Measurements from ENCODE around the gene GNAT1. TPM values are rescaled to one million over a fixed set of nuclear protein-coding genes. Genes with fewer than 3 reads are reported as not detected.

The GNAT1 gene
- total and polyA plus RNA-seq, 2 of the 13 experiments (the other 11 are each of a cell fraction or from before 2014, with no cell fraction given): 0.15 TPM; not detected in 1

GRCh38 chr3:50165910-50166538 is 25.4 kb upstream of the GNAT1 start:
- BruUV-seq (replicated peaks): no TSS peak
- Histone ChIP-seq H3K9me3 (ENCODE audit: low read length) (no peaks in the 10 kb centered on the region), H3K4me3 (replicated peaks in 1 of 3; ENCODE audit: insufficient read depth in 1 of 3, low read depth in 2 of 3, low read length in 3 of 3) (peak overlapping the region in 1 of 3 experiments; percentile 60; a peak in 1 of 6 replicates), H4K20me1 (ENCODE audit: insufficient read depth, low read length) (no peaks in the 10 kb centered on the region), H3K27ac (ENCODE audit: extremely low read length, insufficient read depth, low read length) (peak overlapping the region; percentile 68), H3K27me3 (ENCODE audit: control insufficient read depth in 1 of 2, insufficient read depth in 2 of 2, low read length in 2 of 2) (no peaks in the 10 kb centered on the region), H2AFZ (ENCODE audit: low read length) (no peak overlapping the region), H3K4me2 (ENCODE audit: low read depth, low read length) (peak overlapping the region; percentile 68), H3K79me2 (ENCODE audit: insufficient read depth, low read length) (peaks cover 5% of the 10 kb centered on the region), H3K4me1 (ENCODE audit: insufficient read depth, low read length) (peaks cover 93% of the 10 kb centered on the region), H3K9ac (ENCODE audit: insufficient read depth, low read depth, low read length) (peak overlapping the region; percentile 30; the same call in 1 of the 2 replicates), H3K36me3 (replicated peaks in 1 of 2; ENCODE audit: control insufficient read depth in 1 of 2, insufficient read depth in 2 of 2, low read length in 2 of 2) (0 out of 5 replicates have a peak, but pooled peaks cover 0 to 3% of the 10 kb centered on the region in 2 experiments)
- CTCF ChIA-PET (ENCODE audit: low intra/inter-chr PET ratio, low total read pairs): no interaction called here
- DNase-seq (ENCODE audit: low spot score): no peak
- in situ Hi-C loops (cut with HindIII; ENCODE audit: extremely low pct_ligation_motif_present, low pct_unique_long_range_greater_than_20kb) (no loop called here), intact Hi-C loops (cut with micrococcal nuclease; ENCODE audit: unreplicated experiment) (no loop called here)
- FAIRE-seq: no peak
- POLR2A ChIA-PET: interaction anchor here (1.4 kb wide), 1 partner anchor 10 kb away, joined by 4 read pairs; no protein-coding TSS in a partner anchor
- 55% methylated on average over 11 of the region's 15 CpGs for WGBS (ENCODE audit: low lambda C conversion rate)
- no peak for ATAC-seq
- TF ChIP-seq NFYB (CRISPR knock-in tag; IDR thresholded peaks at IDR 0.05) (no peak), GMEB1 (CRISPR knock-in tag; IDR thresholded peaks at IDR 0.05; ENCODE audit: borderline replicate concordance) (no peak), CEBPB (IDR thresholded peaks at IDR 0.05; ENCODE audit: borderline replicate concordance, low read depth, low read length) (no peak), ZNF343 (CRISPR knock-in tag; IDR thresholded peaks at IDR 0.05) (no peak), ZNF460 (CRISPR knock-in tag; IDR thresholded peaks at IDR 0.05; ENCODE audit: borderline replicate concordance) (no peak), ESRRA (CRISPR knock-in tag; IDR thresholded peaks at IDR 0.05; ENCODE audit: low read depth) (no peak), UBTF (CRISPR knock-in tag; IDR thresholded peaks at IDR 0.05) (0 out of 2 replicates have a peak, but pooled peaks have one; percentile 15), PLRG1 (conservative IDR thresholded peaks at IDR 0.05) (no peak), TBX3 (IDR thresholded peaks at IDR 0.05; ENCODE audit: borderline replicate concordance) (no peak), SP1 (IDR thresholded peaks at IDR 0.05) (no peak), SP1 (CRISPR knock-in tag; IDR thresholded peaks at IDR 0.05) (no peak), ATF7-NPFF (CRISPR knock-in tag; IDR thresholded peaks at IDR 0.05; ENCODE audit: low read depth) (no peak), HNF4A (CRISPR knock-in tag; IDR thresholded peaks at IDR 0.05) (0 out of 2 replicates have a peak, but pooled peaks have one; percentile 9), ZNF12 (CRISPR knock-in tag; IDR thresholded peaks at IDR 0.05) (no peak), ZNF512 (CRISPR knock-in tag; IDR thresholded peaks at IDR 0.05) (no peak), ONECUT2 (CRISPR knock-in tag; IDR thresholded peaks at IDR 0.05) (no peak)

Data from HepG2 (cell line).